ENCODE results near the gene NUSAP1.

- TF ChIP-seq, protein P1, sequence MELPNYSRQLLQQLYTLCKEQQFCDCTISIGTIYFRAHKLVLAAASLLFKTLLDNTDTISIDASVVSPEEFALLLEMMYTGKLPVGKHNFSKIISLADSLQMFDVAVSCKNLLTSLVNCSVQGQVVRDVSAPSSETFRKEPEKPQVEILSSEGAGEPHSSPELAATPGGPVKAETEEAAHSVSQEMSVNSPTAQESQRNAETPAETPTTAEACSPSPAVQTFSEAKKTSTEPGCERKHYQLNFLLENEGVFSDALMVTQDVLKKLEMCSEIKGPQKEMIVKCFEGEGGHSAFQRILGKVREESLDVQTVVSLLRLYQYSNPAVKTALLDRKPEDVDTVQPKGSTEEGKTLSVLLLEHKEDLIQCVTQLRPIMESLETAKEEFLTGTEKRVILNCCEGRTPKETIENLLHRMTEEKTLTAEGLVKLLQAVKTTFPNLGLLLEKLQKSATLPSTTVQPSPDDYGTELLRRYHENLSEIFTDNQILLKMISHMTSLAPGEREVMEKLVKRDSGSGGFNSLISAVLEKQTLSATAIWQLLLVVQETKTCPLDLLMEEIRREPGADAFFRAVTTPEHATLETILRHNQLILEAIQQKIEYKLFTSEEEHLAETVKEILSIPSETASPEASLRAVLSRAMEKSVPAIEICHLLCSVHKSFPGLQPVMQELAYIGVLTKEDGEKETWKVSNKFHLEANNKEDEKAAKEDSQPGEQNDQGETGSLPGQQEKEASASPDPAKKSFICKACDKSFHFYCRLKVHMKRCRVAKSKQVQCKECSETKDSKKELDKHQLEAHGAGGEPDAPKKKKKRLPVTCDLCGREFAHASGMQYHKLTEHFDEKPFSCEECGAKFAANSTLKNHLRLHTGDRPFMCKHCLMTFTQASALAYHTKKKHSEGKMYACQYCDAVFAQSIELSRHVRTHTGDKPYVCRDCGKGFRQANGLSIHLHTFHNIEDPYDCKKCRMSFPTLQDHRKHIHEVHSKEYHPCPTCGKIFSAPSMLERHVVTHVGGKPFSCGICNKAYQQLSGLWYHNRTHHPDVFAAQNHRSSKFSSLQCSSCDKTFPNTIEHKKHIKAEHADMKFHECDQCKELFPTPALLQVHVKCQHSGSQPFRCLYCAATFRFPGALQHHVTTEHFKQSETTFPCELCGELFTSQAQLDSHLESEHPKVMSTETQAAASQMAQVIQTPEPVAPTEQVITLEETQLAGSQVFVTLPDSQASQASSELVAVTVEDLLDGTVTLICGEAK (IDR thresholded peaks at IDR 0.05; ENCODE audit: borderline replicate concordance) = no peak
- TF ChIP-seq ELK1 (IDR thresholded peaks at IDR 0.05; ENCODE audit: low read depth, low read length) (no peak), CTCF (IDR thresholded peaks at IDR 0.05 in 2 of 3, conservative IDR thresholded peaks at IDR 0.05 in 1 of 3; ENCODE audit: control insufficient read depth in 2 of 3, extremely low read depth in 1 of 3, insufficient read depth in 1 of 3, low read depth in 3 of 3, low read length in 3 of 3) (no peak), BHLHE40 (IDR thresholded peaks at IDR 0.05; ENCODE audit: borderline replicate concordance in 1 of 2, low read depth in 2 of 2, low read length in 1 of 2) (no peak), RUNX3 (IDR thresholded peaks at IDR 0.05; ENCODE audit: low read length) (no peak), JUND (IDR thresholded peaks at IDR 0.05; ENCODE audit: low read depth, low read length) (no peak), NR2C2 (IDR thresholded peaks at IDR 0.05; ENCODE audit: borderline replicate concordance, control insufficient read depth, insufficient read length, low read depth) (no peak)
Measured at GRCh38 chr15:41354371-41354770, 21.7 kb downstream of the NUSAP1 start.

Data from GM12878 (cell line).